GM12892 (cell line): Measurements from ENCODE around the gene RASSF10.

Experiments
- DNase-seq: peaks from one replicate; pipeline ENCODE4 v3.0.0; 2011; ENCODE audit not compliant: insufficient read length
- FAIRE-seq: peaks from 2 replicates; lab custom pipeline; 2011; peaks lifted over from hg19 to GRCh38; lab: Jason Lieb, UNC
- POLR2A ChIP-seq: IDR thresholded peaks from 2 replicates; pipeline ENCODE4 v1.6.1; 2011; ENCODE audit warnings: low read depth, low read length, control low read depth
- POLR2AphosphoS5 ChIP-seq: IDR thresholded peaks from 2 replicates; pipeline ENCODE4 v1.6.1; 2011; ENCODE audit warnings: low read depth, low read length, control low read depth
- TAF1 ChIP-seq: IDR thresholded peaks from 2 replicates; pipeline ENCODE4 v1.6.1; 2011; ENCODE audit warnings: low read depth, mild to moderate bottlenecking, control low read depth, low read length, borderline replicate concordance

The RASSF10 gene

GRCh38 chr11:13010749-13011465, 1.8 kb downstream of the RASSF10 start:
- DNase-seq (no peak), FAIRE-seq (no peak)

DNA sequence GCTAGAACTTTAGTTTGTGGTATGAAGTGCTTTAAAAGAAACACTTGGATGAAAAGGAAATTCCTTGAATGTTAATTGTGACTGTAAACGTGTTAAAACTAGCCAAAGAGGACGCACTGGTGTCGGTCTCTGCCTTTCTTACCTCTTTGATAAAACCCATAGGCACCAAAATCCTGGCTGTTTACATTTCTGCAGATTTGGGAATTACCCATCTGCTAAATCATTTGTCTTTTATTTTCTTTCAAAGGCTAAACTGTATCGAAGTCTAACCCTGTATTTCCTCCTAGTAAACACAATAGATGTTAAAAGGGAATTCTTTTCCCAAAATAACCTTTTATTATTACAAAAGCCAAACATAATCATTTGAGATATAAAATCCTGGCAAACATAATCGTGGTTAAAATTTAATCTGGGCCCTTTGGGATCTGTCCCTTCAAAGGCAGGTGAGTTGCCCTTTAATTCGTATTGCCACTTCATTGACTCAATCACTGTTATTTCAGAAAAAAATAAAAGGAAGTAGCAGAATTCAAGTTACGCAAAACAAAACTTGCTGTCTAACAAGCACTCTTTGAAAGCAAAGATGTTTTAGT, 2.4 kb downstream of the RASSF10 start:
- DNase-seq = no peak
- FAIRE-seq = no peak
- TF ChIP-seq POLR2A (no peak), POLR2AphosphoS5 (no peak), TAF1 (no peak)

More at GRCh38 chr11:13010749-13011465, 1.8 kb downstream of the RASSF10 start:
- TF ChIP-seq TAF1 (no peak), POLR2A (no peak), POLR2AphosphoS5 (no peak)

GRCh38 chr11:13012056-13012661, 3.0 kb downstream of the RASSF10 start:
- TF ChIP-seq TAF1 (no peak), POLR2AphosphoS5 (no peak), POLR2A (no peak)
- no peak for FAIRE-seq

DNA sequence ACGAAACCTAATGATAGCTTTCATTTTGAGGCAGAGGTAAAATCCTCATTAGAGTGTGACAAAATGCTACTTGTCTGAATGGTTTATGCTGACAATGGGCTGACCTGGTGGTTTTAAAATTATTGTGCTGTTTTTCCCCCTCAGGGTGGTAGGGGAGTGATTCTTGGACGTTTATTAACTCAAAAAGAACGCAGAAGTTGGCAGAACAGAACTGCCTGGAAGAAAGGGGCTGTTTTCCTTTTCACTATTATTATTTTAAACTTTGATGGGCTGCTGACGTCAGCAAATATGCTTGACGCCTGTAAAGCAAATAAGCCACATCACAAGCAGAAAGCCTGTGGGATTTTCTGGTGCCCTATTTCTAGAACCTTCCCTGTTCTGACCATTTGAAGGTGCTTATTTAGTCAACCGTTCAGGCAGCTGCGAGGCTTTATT, 4.0 kb downstream of the RASSF10 start:
- DNase-seq (no peak), FAIRE-seq (no peak)
- no peak for TF ChIP-seq POLR2AphosphoS5

More at GRCh38 chr11:13012056-13012661, 3.0 kb downstream of the RASSF10 start:
- DNase-seq = no peak

GRCh38 chr11:13015753-13016152, 6.6 kb downstream of the RASSF10 start:
- FAIRE-seq (no peak), DNase-seq (no peak)
- no peak for TF ChIP-seq POLR2A
- TF ChIP-seq TAF1 = no peak
- no peak for TF ChIP-seq POLR2AphosphoS5

DNA sequence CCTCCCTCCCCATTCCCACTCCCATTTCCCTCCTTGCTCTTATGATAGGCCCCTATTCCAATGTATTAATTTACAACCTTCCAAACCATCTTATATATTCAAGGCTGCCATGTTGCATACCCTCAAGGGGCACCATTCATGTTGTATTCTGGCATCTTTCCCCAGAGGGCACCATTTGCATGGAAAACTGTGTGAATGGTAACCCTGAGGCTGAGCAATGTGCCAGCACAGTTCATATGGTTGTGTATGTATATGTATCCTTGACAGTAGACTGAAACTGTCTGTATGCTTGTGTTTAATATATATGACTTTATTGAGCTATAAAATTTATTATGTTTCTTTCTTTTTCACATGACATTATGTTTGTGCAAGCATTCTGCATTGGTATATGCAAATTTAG, 7.3 kb downstream of the RASSF10 start:
- no peak for FAIRE-seq
- no peak for DNase-seq
- TF ChIP-seq POLR2AphosphoS5 = no peak
- no peak for TF ChIP-seq TAF1
- TF ChIP-seq POLR2A = no peak

DNA sequence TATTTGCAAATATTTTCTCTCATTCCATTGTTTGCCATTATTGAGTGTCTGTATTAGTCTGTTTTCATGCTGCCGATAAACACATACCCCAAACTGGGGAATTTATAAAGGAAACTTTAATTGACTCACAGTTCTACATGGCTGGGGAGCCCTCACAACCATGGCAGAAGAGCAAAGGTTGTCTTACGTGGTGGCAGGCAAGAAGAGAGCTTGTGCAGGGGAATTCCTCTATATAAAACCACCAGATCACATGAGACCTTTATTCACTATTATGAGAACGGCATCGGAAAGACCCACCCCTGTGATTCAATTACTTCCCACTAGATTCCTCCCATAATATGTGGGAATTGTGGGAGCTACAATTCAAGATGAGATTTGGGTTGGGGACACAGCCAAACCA, 10.2 kb downstream of the RASSF10 start:
- FAIRE-seq (no peak), DNase-seq (no peak)
- no peak for TF ChIP-seq TAF1

GRCh38 chr11:13023423-13023822, 14.3 kb downstream of the RASSF10 start:
- no peak for TF ChIP-seq POLR2A
- TF ChIP-seq POLR2AphosphoS5 = no peak
- TF ChIP-seq TAF1 = no peak
- no peak for FAIRE-seq
- no peak for DNase-seq

- no peak for DNase-seq
- TF ChIP-seq POLR2AphosphoS5 (no peak), POLR2A (no peak), TAF1 (no peak)
- peak; percentile 9 for FAIRE-seq
These were observed 17.6 kb downstream of the RASSF10 start for GRCh38 chr11:13026722-13027121.

GRCh38 chr11:13028322-13028721, 19.2 kb downstream of the RASSF10 start:
- no peak for DNase-seq
- FAIRE-seq = peak; percentile 5
- TF ChIP-seq POLR2A (no peak), POLR2AphosphoS5 (no peak), TAF1 (no peak)

- FAIRE-seq (no peak), DNase-seq (no peak)
- TF ChIP-seq POLR2A (no peak), POLR2AphosphoS5 (no peak), TAF1 (no peak)
These were observed 20.8 kb downstream of the RASSF10 start for GRCh38 chr11:13029872-13030271.

- TF ChIP-seq POLR2A (no peak), POLR2AphosphoS5 (no peak), TAF1 (no peak)
- FAIRE-seq (no peak), DNase-seq (no peak)
These were observed 21.7 kb downstream of the RASSF10 start for GRCh38 chr11:13030857-13031256.
